ENCODE results near the gene HPCAL4. TPM values are rescaled to one million over a fixed set of nuclear protein-coding genes. Genes with fewer than 3 reads are reported as not detected.

HPCAL4 gene
- total RNA-seq, 1 donor = 5.5 TPM

DNA sequence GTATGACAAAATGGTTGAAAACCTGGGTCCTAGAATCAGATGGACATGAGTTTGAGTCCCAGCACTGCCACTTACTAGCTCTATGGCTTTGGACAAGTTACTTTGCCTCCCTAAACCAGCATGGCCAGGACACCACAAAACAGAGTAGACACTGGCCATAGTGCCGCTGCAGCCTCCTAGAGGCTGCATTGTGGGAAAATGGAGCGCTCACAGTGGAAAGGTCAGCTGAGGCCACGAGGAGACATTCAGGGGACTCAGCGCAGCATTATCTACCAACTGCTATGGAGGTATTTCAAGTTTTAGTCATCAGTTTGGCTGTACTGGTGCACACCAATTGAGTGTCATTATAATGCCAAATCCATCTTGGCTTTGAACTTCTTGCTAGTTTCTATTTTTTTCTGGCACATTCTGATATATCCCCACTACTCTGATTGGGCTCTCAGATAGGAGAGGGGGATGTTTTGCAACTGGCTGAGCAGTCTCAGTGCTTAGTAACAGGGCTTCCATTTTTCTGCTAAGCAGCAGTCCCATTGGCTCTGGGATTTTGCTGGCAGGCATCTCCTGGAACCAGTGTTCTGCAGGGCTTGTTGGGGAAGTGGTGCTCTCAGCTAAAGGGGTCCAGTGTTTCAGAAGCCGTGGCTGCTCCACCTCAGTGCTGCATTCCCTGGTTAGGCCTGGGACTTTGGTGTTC lies 35.5 kb downstream of the HPCAL4 start:
- Histone ChIP-seq H3K4me1 (ENCODE audit: insufficient read depth, low read length) (peaks cover 5% of the 10 kb centered on the region), H3K4me3 (ENCODE audit: low read length) (no peak overlapping the region), H3K9me3 (ENCODE audit: low read depth, low read length) (no peaks in the 10 kb centered on the region), H3K27me3 (ENCODE audit: insufficient read depth, low read length) (peaks cover 2% of the 10 kb centered on the region)

DNA sequence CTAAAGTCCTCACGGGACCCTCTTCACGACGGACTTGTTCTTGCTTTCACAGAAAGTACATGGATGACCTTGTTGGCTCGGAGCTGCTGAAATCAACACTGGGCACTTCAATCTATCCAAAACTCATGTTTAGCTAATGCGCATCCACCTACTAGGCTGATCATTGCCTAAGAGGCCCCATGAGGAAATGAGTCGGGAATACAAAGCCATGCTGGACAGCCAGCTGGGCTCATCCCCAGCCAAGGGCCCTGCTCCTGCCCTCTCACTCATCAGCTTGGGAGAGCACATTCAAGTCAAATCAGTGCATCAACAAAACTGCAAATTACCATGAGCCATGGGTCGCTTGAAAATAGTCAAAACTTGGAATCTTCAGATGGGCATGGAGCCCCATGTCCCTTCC lies 36.9 kb downstream of the HPCAL4 start:
- Histone ChIP-seq H3K27me3 (ENCODE audit: insufficient read depth, low read length) (peaks cover 2% of the 10 kb centered on the region), H3K4me3 (ENCODE audit: low read length) (no peak overlapping the region), H3K9me3 (ENCODE audit: low read depth, low read length) (no peaks in the 10 kb centered on the region), H3K4me1 (ENCODE audit: insufficient read depth, low read length) (peaks cover 5% of the 10 kb centered on the region)

DNA sequence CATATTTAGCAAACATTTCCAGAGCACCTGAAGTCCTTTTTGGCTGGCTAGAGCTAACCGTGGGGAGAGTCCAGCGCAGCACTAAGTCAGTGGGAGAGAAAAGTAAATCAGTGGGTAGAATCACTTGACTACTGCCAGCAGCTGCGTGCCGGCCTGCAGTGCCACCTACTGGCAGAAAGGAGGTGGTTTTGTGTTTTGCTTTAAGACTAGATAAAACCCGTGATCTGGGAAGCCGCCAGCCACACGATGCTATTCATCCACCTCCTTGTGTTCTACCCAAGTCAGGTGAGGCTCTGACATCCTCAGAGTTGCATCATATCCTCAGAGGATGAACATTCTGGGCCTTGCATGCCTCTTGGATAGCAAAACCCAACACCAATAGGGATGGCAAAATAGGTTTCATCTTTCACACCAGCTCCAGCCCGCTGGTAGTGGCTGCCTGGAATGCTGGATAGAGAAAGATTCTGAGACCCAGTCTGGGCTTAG lies 37.6 kb downstream of the HPCAL4 start:
- no peaks in the 10 kb centered on the region for H3K9me3 ChIP-seq (ENCODE audit: low read depth, low read length)
- H3K27me3 ChIP-seq (ENCODE audit: insufficient read depth, low read length) = peaks cover 2% of the 10 kb centered on the region

GRCh38 chr1:39652554-39652953 lies 38.7 kb downstream of the HPCAL4 start:
- peaks cover 5% of the 10 kb centered on the region for H3K4me1 ChIP-seq (ENCODE audit: insufficient read depth, low read length)
- peaks cover 2% of the 10 kb centered on the region for H3K27me3 ChIP-seq (ENCODE audit: insufficient read depth, low read length)
- H3K4me3 ChIP-seq (ENCODE audit: low read length) = no peak overlapping the region
- H3K9me3 ChIP-seq (ENCODE audit: low read depth, low read length) = no peaks in the 10 kb centered on the region

More for the DNA sequence above, 37.6 kb downstream of the HPCAL4 start:
- Histone ChIP-seq H3K4me1 (ENCODE audit: insufficient read depth, low read length) (peaks cover 5% of the 10 kb centered on the region), H3K4me3 (ENCODE audit: low read length) (no peak overlapping the region)

DNA sequence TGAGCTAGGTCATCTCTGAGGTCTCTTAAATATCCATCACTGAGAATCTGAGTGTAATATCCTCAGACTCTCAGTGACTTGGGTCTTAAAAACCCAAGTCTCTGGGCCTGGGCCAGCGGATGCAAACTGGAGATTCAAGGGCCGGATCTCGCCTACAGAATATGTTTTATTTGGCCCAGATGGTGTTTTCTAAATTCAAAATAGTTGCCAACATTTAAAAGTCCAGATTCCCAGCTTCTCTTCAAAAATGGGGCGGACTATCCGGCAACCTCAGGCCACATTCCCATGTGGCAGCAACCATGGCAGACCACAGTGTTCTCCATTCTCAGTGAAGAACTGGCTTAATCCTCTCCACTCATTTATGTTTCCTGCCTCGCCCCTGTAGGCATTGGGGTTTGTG lies 39.1 kb downstream of the HPCAL4 start:
- Histone ChIP-seq H3K4me3 (ENCODE audit: low read length) (no peak overlapping the region), H3K27me3 (ENCODE audit: insufficient read depth, low read length) (peaks cover 2% of the 10 kb centered on the region), H3K4me1 (ENCODE audit: insufficient read depth, low read length) (peaks cover 5% of the 10 kb centered on the region), H3K9me3 (ENCODE audit: low read depth, low read length) (no peaks in the 10 kb centered on the region)

DNA sequence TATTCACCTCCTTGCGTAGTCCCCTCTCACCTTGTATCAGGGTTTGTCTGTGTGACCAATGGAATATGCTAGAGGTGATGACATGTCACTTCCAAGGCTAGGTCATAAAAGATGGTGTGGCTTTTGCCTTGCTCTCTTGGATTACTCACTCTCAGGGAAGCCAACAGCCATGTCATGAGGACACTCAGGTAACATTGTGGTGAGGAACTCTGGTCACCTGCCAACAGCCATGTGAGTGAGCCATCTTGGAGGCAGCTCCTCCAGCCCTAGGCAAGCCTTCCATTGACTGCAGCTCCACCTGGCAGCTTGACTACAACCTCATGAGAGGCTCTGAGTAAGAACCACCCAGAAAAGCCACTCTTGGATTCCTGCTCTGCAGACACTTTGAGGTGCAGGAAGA lies 40.8 kb downstream of the HPCAL4 start:
- H3K9me3 ChIP-seq (ENCODE audit: low read depth, low read length) = no peaks in the 10 kb centered on the region

GRCh38 chr1:39649636-39650185 lies 41.5 kb downstream of the HPCAL4 start:
- peaks cover 5% of the 10 kb centered on the region for H3K4me1 ChIP-seq (ENCODE audit: insufficient read depth, low read length)
- H3K27me3 ChIP-seq (ENCODE audit: insufficient read depth, low read length) = peaks cover 2% of the 10 kb centered on the region
- no peak overlapping the region for H3K4me3 ChIP-seq (ENCODE audit: low read length)
- no peaks in the 10 kb centered on the region for H3K9me3 ChIP-seq (ENCODE audit: low read depth, low read length)

More for the DNA sequence above, 40.8 kb downstream of the HPCAL4 start:
- no peak overlapping the region for H3K4me3 ChIP-seq (ENCODE audit: low read length)
- peaks cover 2% of the 10 kb centered on the region for H3K27me3 ChIP-seq (ENCODE audit: insufficient read depth, low read length)
- peaks cover 5% of the 10 kb centered on the region for H3K4me1 ChIP-seq (ENCODE audit: insufficient read depth, low read length)

- Histone ChIP-seq H3K9me3 (ENCODE audit: low read depth, low read length) (no peaks in the 10 kb centered on the region), H3K4me1 (ENCODE audit: insufficient read depth, low read length) (peaks cover 3% of the 10 kb centered on the region), H3K27me3 (ENCODE audit: insufficient read depth, low read length) (no peaks in the 10 kb centered on the region), H3K4me3 (ENCODE audit: low read length) (no peak overlapping the region)
Observed at GRCh38 chr1:39648496-39648895, 42.7 kb downstream of the HPCAL4 start.

DNA sequence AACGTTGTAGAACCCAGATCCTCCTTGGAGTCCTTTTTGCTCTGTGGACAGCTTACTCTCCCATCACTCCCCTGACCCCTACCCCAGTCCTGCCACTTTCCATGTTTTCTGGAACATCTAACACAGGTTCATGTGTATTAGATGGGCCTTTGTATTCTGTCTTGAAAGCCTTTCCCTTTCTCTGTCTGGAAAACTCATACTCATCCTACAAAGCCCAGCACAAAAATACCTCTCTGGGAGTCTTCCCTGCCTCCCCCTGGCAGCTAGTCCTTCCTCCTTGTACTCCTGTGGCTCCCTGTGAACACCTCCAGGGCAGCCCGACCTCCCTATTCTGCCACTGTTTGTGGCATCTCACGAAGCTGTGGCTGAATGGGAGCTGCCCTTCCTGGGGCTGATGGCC lies 44.0 kb downstream of the HPCAL4 start:
- no peak overlapping the region for H3K4me3 ChIP-seq (ENCODE audit: low read length)
- H3K27me3 ChIP-seq (ENCODE audit: insufficient read depth, low read length) = no peaks in the 10 kb centered on the region
- no peaks in the 10 kb centered on the region for H3K9me3 ChIP-seq (ENCODE audit: low read depth, low read length)
- no peaks in the 10 kb centered on the region for H3K4me1 ChIP-seq (ENCODE audit: insufficient read depth, low read length)

DNA sequence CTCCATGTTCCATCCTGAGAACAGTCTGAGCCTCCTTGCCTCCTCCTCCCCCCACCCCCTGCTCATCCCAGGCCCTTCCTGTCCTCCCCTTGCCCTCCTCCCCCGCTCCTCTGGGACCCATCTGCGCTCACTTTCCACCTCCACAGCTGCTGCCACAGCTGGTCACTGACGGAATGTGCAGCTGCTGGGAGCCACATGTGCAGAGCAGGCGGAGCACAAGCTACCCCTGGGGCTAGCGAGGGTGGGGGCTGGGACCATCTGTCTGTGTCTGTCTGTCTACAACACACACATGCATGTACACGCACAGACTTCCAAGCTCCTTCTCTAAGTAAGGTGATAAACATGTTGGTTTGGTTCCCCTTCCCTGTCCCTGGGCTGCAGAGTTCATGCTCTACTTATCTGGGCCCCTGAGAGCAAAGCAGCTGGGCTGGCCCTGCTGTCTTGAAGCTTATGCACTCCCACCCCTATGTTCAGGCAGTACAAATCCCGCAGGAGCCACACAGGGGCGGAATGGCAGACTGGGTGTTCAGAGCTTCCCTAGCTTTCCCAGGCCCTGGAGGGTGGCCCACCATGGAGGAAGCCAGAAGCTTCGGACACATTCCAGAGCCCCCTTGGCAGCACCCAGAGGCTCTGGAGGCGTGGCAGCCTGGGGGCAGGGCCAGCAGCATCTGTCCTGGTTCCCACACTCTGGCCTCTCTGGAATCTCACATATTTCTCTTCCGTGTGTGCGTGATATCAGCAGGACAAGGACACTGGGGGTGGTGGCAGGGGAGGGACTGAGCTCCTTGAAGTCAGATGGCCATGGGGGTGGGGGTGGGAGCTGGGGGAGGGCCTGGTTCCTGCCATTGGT lies 44.8 kb downstream of the HPCAL4 start:
- Histone ChIP-seq H3K4me3 (ENCODE audit: low read length) (no peak overlapping the region), H3K4me1 (ENCODE audit: insufficient read depth, low read length) (no peaks in the 10 kb centered on the region), H3K9me3 (ENCODE audit: low read depth, low read length) (no peaks in the 10 kb centered on the region), H3K27me3 (ENCODE audit: insufficient read depth, low read length) (no peaks in the 10 kb centered on the region)

GRCh38 chr1:39645411-39646043 lies 45.7 kb downstream of the HPCAL4 start:
- Histone ChIP-seq H3K9me3 (ENCODE audit: low read depth, low read length) (no peaks in the 10 kb centered on the region), H3K4me1 (ENCODE audit: insufficient read depth, low read length) (no peaks in the 10 kb centered on the region), H3K4me3 (ENCODE audit: low read length) (no peak overlapping the region), H3K27me3 (ENCODE audit: insufficient read depth, low read length) (no peaks in the 10 kb centered on the region)

GRCh38 chr1:39643705-39644104 lies 47.5 kb downstream of the HPCAL4 start:
- Histone ChIP-seq H3K4me1 (ENCODE audit: insufficient read depth, low read length) (peaks cover 6% of the 10 kb centered on the region), H3K4me3 (ENCODE audit: low read length) (no peak overlapping the region), H3K9me3 (ENCODE audit: low read depth, low read length) (no peaks in the 10 kb centered on the region), H3K27me3 (ENCODE audit: insufficient read depth, low read length) (peaks cover 5% of the 10 kb centered on the region)

- no peak overlapping the region for H3K4me3 ChIP-seq (ENCODE audit: low read length)
- peaks cover 6% of the 10 kb centered on the region for H3K4me1 ChIP-seq (ENCODE audit: insufficient read depth, low read length)
- peaks cover 14% of the 10 kb centered on the region for H3K27me3 ChIP-seq (ENCODE audit: insufficient read depth, low read length)
- no peaks in the 10 kb centered on the region for H3K9me3 ChIP-seq (ENCODE audit: low read depth, low read length)
Observed at GRCh38 chr1:39642796-39643195, 48.4 kb downstream of the HPCAL4 start.

- Histone ChIP-seq H3K4me3 (ENCODE audit: low read length) (no peak overlapping the region), H3K9me3 (ENCODE audit: low read depth, low read length) (no peaks in the 10 kb centered on the region), H3K27me3 (ENCODE audit: insufficient read depth, low read length) (peaks cover 19% of the 10 kb centered on the region), H3K4me1 (ENCODE audit: insufficient read depth, low read length) (peaks cover 6% of the 10 kb centered on the region)
Observed at GRCh38 chr1:39640861-39641260, 50.4 kb downstream of the HPCAL4 start.

All from mononuclear cell (primary cell).